Measurements from ENCODE around the gene RNF11.
"Not testable (repeated sequence)": the region's sequence is repeated elsewhere in the genome, so short reads cannot be mapped to it uniquely, and the experiment has no call there.

Gene RNF11

GRCh38 chr1:51235673-51236530 lies at the start of gene RNF11:
Gene RNF11, plus strand, starts transcription at chr1:51236273. Its CDS starts 484 bp downstream, at chr1:51236757.
- peak; percentile 95 for DNase-seq

GRCh38 chr1:51188230-51188629 lies 47.8 kb upstream of the RNF11 start:
- DNase-seq = no peak

- peak; percentile 35 for DNase-seq
Observed at GRCh38 chr1:51189421-51190073, 46.5 kb upstream of the RNF11 start.

GRCh38 chr1:51190961-51191360 lies 45.1 kb upstream of the RNF11 start:
- DNase-seq = no peak

- DNase-seq = peak; percentile 64
Observed at GRCh38 chr1:51192213-51192843, 43.7 kb upstream of the RNF11 start.

GRCh38 chr1:51193564-51193963 lies 42.5 kb upstream of the RNF11 start:
- DNase-seq = no peak

- DNase-seq = no peak
Observed at GRCh38 chr1:51203121-51203873, 32.8 kb upstream of the RNF11 start.

- no peak for DNase-seq
Observed at GRCh38 chr1:51203874-51204245, 32.2 kb upstream of the RNF11 start.

- no peak for DNase-seq
Observed at GRCh38 chr1:51210055-51210454, 26.0 kb upstream of the RNF11 start.

- no peak for DNase-seq
Observed at GRCh38 chr1:51210676-51211075, 25.4 kb upstream of the RNF11 start.

GRCh38 chr1:51214615-51215131 lies 21.4 kb upstream of the RNF11 start:
- peak; percentile 28 for DNase-seq

- no peak for DNase-seq
Observed at GRCh38 chr1:51215169-51215568, 20.9 kb upstream of the RNF11 start.

- no peak for DNase-seq
Observed at GRCh38 chr1:51216631-51217030, 19.4 kb upstream of the RNF11 start.

GRCh38 chr1:51217101-51217500 lies 19.0 kb upstream of the RNF11 start:
- no peak for DNase-seq

GRCh38 chr1:51218570-51218969 lies 17.5 kb upstream of the RNF11 start:
- no peak for DNase-seq

- DNase-seq = no peak
Observed at GRCh38 chr1:51219022-51219421, 17.1 kb upstream of the RNF11 start.

GRCh38 chr1:51221529-51221928 lies 14.5 kb upstream of the RNF11 start:
- DNase-seq = not testable (repeated sequence)

GRCh38 chr1:51222136-51222787 lies 13.8 kb upstream of the RNF11 start:
- no peak for DNase-seq

GRCh38 chr1:51222809-51223208 lies 13.3 kb upstream of the RNF11 start:
- DNase-seq = no peak

GRCh38 chr1:51224255-51224654 lies 11.8 kb upstream of the RNF11 start:
- no peak for DNase-seq

- DNase-seq = not testable (repeated sequence)
Observed at GRCh38 chr1:51227231-51227960, 8.7 kb upstream of the RNF11 start.

- not testable (repeated sequence) for DNase-seq
Observed at GRCh38 chr1:51228471-51228870, 7.6 kb upstream of the RNF11 start.

Measured in femur (tissue), 1 donor.